ENCODE measurements around the gene ZNRF2. TPM values are rescaled to one million over a fixed set of nuclear protein-coding genes. Genes with fewer than 3 reads are reported as not detected.

ZNRF2 gene
- total RNA-seq, 1 experiment from 2014 or later, result 9.8 TPM

GRCh38 chr7:30246392-30246791 is 38.0 kb upstream of the ZNRF2 start:
- Mint-ChIP-seq H3K4me1 (ENCODE audit: insufficient read depth, unreplicated experiment) (peaks cover 8% of the 10 kb centered on the region), H3K4me3 (ENCODE audit: unreplicated experiment) (no peak overlapping the region), H3K36me3 (ENCODE audit: insufficient read depth, unreplicated experiment) (no peaks in the 10 kb centered on the region), H3K27ac (ENCODE audit: low read depth, unreplicated experiment) (no peak overlapping the region), H3K9me3 (ENCODE audit: unreplicated experiment) (no peaks in the 10 kb centered on the region), H3K27me3 (ENCODE audit: insufficient read depth, unreplicated experiment) (no peaks in the 10 kb centered on the region)
- intact Hi-C loops (cut with micrococcal nuclease), result no loop called here
- BruUV-seq (replicated peaks), result no TSS peak
- CTCF ChIA-PET, result no interaction called here
- no peak for TF ChIP-seq CTCF (IDR thresholded peaks at IDR 0.05; ENCODE audit: unreplicated experiment)
- no peak for DNase-seq (ENCODE audit: unreplicated experiment)
- POLR2A ChIA-PET, result no interaction called here

DNA sequence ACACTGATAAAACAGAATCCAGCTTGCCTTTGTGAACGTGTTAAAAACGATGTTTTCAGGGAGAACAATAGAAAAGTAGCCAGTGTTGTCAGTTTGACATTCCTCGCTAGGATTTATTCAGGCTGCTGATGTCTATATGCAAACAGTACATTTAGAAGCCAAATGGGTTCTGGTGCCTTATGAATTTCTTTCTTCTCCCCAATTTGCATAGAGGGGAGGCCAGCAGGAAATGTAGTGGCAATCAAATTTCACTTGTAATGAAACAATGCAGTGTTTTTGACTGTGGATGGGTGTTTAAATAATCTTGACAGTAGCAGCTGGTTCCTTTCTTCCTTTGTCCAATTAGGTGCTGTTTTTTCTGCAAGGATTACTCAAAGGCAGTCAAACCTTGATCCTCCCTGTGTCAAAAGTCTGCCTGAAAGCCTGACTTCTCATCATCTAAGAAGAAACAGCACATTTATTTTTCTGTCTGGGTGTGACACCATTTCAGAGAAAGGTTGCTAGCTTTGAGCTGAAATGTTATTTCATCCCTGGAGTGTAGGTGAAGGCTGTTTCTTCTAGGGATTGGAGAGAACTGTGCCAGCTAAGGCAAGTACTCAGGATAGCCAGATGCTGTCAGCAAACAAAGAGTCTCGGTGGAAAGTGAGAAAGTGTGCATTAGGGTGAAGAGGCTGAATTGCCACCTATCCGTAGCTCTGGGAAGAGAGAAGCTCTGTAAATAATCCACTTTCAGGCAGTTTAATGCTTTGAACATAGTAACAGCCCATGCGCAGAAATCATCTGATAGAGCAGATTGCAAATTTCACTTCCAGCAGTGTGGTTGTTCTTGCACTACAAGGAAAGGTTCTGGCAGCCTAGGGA is 36.6 kb upstream of the ZNRF2 start:
- no peaks in the 10 kb centered on the region for H3K27me3 Mint-ChIP-seq (ENCODE audit: insufficient read depth, unreplicated experiment)
- no peaks in the 10 kb centered on the region for H3K9me3 Mint-ChIP-seq (ENCODE audit: unreplicated experiment)
- intact Hi-C loops (cut with micrococcal nuclease), result no loop called here
- H3K4me3 Mint-ChIP-seq (ENCODE audit: unreplicated experiment), result no peak overlapping the region
- no peak for DNase-seq (ENCODE audit: unreplicated experiment)
- no peak for TF ChIP-seq CTCF (IDR thresholded peaks at IDR 0.05; ENCODE audit: unreplicated experiment)
- no TSS peak for BruUV-seq (replicated peaks)
- no peak overlapping the region for H3K27ac Mint-ChIP-seq (ENCODE audit: low read depth, unreplicated experiment)
- H3K36me3 Mint-ChIP-seq (ENCODE audit: insufficient read depth, unreplicated experiment), result no peaks in the 10 kb centered on the region
- H3K4me1 Mint-ChIP-seq (ENCODE audit: insufficient read depth, unreplicated experiment), result peaks cover 2% of the 10 kb centered on the region
- POLR2A ChIA-PET, result interaction anchor here (0.9 kb wide), 1 partner anchor 11 kb away, joined by 5 read pairs; no protein-coding TSS in a partner anchor
- CTCF ChIA-PET, result interaction anchor here (0.7 kb wide), 1 partner anchor 22 kb away, joined by 3 read pairs; no protein-coding TSS in a partner anchor

GRCh38 chr7:30249316-30249715 is 35.1 kb upstream of the ZNRF2 start:
- BruUV-seq (replicated peaks), result no TSS peak
- H3K27me3 Mint-ChIP-seq (ENCODE audit: insufficient read depth, unreplicated experiment), result no peaks in the 10 kb centered on the region
- TF ChIP-seq CTCF (IDR thresholded peaks at IDR 0.05; ENCODE audit: unreplicated experiment), result no peak
- no peak for DNase-seq (ENCODE audit: unreplicated experiment)
- H3K4me1 Mint-ChIP-seq (ENCODE audit: insufficient read depth, unreplicated experiment), result peaks cover 10% of the 10 kb centered on the region
- CTCF ChIA-PET, result no interaction called here
- POLR2A ChIA-PET, result no interaction called here
- H3K4me3 Mint-ChIP-seq (ENCODE audit: unreplicated experiment), result no peak overlapping the region
- H3K9me3 Mint-ChIP-seq (ENCODE audit: unreplicated experiment), result no peaks in the 10 kb centered on the region
- H3K36me3 Mint-ChIP-seq (ENCODE audit: insufficient read depth, unreplicated experiment), result no peaks in the 10 kb centered on the region
- intact Hi-C loops (cut with micrococcal nuclease), result no loop called here
- no peak overlapping the region for H3K27ac Mint-ChIP-seq (ENCODE audit: low read depth, unreplicated experiment)

GRCh38 chr7:30249986-30250774 is 34.2 kb upstream of the ZNRF2 start:
- CTCF ChIA-PET, result interaction anchor here (0.7 kb wide), 1 partner anchor 1949 kb away, joined by 3 read pairs; no protein-coding TSS in a partner anchor
- H3K9me3 Mint-ChIP-seq (ENCODE audit: unreplicated experiment), result no peaks in the 10 kb centered on the region
- POLR2A ChIA-PET, result no interaction called here
- no TSS peak for BruUV-seq (replicated peaks)
- peaks cover 10% of the 10 kb centered on the region for H3K4me1 Mint-ChIP-seq (ENCODE audit: insufficient read depth, unreplicated experiment)
- intact Hi-C loops (cut with micrococcal nuclease), result no loop called here
- H3K36me3 Mint-ChIP-seq (ENCODE audit: insufficient read depth, unreplicated experiment), result no peaks in the 10 kb centered on the region
- no peak for DNase-seq (ENCODE audit: unreplicated experiment)
- H3K4me3 Mint-ChIP-seq (ENCODE audit: unreplicated experiment), result no peak overlapping the region
- no peaks in the 10 kb centered on the region for H3K27me3 Mint-ChIP-seq (ENCODE audit: insufficient read depth, unreplicated experiment)
- H3K27ac Mint-ChIP-seq (ENCODE audit: low read depth, unreplicated experiment), result no peak overlapping the region
- TF ChIP-seq CTCF (IDR thresholded peaks at IDR 0.05; ENCODE audit: unreplicated experiment), result no peak
